Sigmoid colon (tissue), 7 donors: ENCODE measurements around the gene ZNF275. TPM values are rescaled to one million over a fixed set of nuclear protein-coding genes. Genes with fewer than 3 reads are reported as not detected.
"Not testable (repeated sequence)": the region's sequence is repeated elsewhere in the genome, so short reads cannot be mapped to it uniquely, and the experiment has no call there.

Source experiments
- DNase-seq: peaks from one replicate; pipeline ENCODE4 v3.0.0-alpha.2; 2019
- H3K27ac ChIP-seq, 4 donors: fragments of 200-600 bp; sonication (generic); one replicate each; pipeline ENCODE4 v1.5.1; 2016 to 2019; ENCODE audit warnings: mild to moderate bottlenecking in 1 of 4
- H3K27me3 ChIP-seq, 3 donors: fragments of 200-600 bp; sonication (generic); one replicate each; pipeline ENCODE4 v1.5.1; 2019; ENCODE audit warnings: mild to moderate bottlenecking in 1 of 3
- H3K36me3 ChIP-seq, 4 donors: fragments of 200-600 bp; sonication (generic); one replicate each; pipeline ENCODE4 v1.5.1; 2016 to 2019
- H3K4me1 ChIP-seq, 4 donors: fragments of 200-600 bp; sonication (generic); one replicate each; pipeline ENCODE4 v1.5.1; 2017 to 2019
- H3K4me3 ChIP-seq, 4 donors: fragments of 200-600 bp; sonication (generic); one replicate each; pipeline ENCODE4 v1.5.1; 2017 to 2019; ENCODE audit warnings: mild to moderate bottlenecking in 2 of 4, moderate library complexity in 1 of 4
- H3K9me3 ChIP-seq, 4 donors: fragments of 200-600 bp in 3 of 4; sonication (generic) in 3 of 4; one replicate each; pipeline versions ENCODE4 v1.5.1 to v1.6.1; 2013 to 2019
- EP300 ChIP-seq, 4 donors: sonication (generic); formaldehyde crosslinking; IDR thresholded peaks; one replicate each; pipeline ENCODE4 v1.6.1; 2017; ENCODE audit warnings: antibody characterized with exemption in 4 of 4
- POLR2A ChIP-seq, 2 donors: fragments of 450-650 bp; IDR thresholded peaks; one replicate each; pipeline ENCODE4 v1.6.1; 2016; ENCODE audit warnings: antibody characterized with exemption in 2 of 2, mild to moderate bottlenecking in 2 of 2, moderate library complexity in 2 of 2
- POLR2AphosphoS5 ChIP-seq, 4 donors: sonication (generic); formaldehyde crosslinking; IDR thresholded peaks; one replicate each; pipeline ENCODE4 v1.6.1; 2017; ENCODE audit warnings: antibody characterized with exemption in 4 of 4
- WGBS, 2 donors: extraction: QIAGEN DNeasy Blood & Tissue Kit; methylation state at CpG; one replicate each; pipeline ENCODE4 v1.1.7; 2013; 5-methylcytosine and 5-hydroxymethylcytosine counted together
- intact Hi-C: fragments of 100-400 bp; cut with DNase I; formaldehyde crosslinking; loops from one replicate; pipeline ENCODE4 v1.15.1; 2023
- polyA plus RNA-seq, 3 donors: library from polyadenylated mRNA; stranded (reverse); fragments of 200-250 nt; gene quantifications; one replicate each; pipeline ENCODE4 v1.2.3, GENCODE V29; 2013
- total RNA-seq, 4 donors: library from RNA; depleted of rRNA; stranded (reverse); fragments of >200 nt; gene quantifications; one replicate each; pipeline ENCODE4 v1.1.0, GENCODE V29; 2016
- TF ChIP-seq, protein P1 (sequence below), 4 experiments: fragments of 450-650 bp in 3 of 4; fragments of 200-600 bp in 1 of 4; IDR thresholded peaks; one replicate each; pipeline ENCODE4 v1.5.1; 2016 to 2019; ENCODE audit warnings: antibody characterized with exemption in 4 of 4, mild to moderate bottlenecking in 3 of 4, moderate library complexity in 2 of 4
- donor health status: healthy with polysubstance abuse.
- donor health status: Bipolar disorder and iron deficiency.
- donor health status: healthy.

ZNF275 gene
- total and polyA plus RNA-seq, 7 donors: 1.4 to 13.3 (median 8.6) TPM

DNA sequence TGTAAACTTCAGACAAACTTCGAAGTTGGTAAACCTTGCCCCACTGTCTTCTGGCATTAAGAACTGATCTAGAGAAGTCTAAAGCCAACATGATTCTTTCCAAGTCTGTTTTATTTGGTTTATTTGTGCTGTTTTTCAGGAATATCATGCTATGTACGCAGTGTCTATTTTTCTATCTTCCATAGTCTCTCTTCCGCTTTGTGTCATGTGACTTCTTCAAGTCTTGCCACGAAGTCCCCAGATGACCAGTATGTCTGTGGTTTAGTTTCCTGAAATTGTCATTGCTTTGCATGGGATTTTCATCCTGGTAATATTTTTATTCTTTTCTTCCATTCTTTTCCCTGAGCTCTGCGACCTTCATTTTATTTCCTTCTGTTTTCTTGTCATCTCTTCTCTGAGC lies 52.1 kb downstream of the ZNF275 start:
- Histone ChIP-seq H3K4me1 (no peaks in the 10 kb centered on the region), H3K27me3 (no peaks in the 10 kb centered on the region), H3K27ac (no peak overlapping the region), H3K4me3 (no peak overlapping the region), H3K9me3 (no peaks in the 10 kb centered on the region), H3K36me3 (no peaks in the 10 kb centered on the region)
- intact Hi-C loops: no loop called here
- TF ChIP-seq POLR2A (IDR thresholded peaks at IDR 0.05): no peak
- TF ChIP-seq, protein P1, sequence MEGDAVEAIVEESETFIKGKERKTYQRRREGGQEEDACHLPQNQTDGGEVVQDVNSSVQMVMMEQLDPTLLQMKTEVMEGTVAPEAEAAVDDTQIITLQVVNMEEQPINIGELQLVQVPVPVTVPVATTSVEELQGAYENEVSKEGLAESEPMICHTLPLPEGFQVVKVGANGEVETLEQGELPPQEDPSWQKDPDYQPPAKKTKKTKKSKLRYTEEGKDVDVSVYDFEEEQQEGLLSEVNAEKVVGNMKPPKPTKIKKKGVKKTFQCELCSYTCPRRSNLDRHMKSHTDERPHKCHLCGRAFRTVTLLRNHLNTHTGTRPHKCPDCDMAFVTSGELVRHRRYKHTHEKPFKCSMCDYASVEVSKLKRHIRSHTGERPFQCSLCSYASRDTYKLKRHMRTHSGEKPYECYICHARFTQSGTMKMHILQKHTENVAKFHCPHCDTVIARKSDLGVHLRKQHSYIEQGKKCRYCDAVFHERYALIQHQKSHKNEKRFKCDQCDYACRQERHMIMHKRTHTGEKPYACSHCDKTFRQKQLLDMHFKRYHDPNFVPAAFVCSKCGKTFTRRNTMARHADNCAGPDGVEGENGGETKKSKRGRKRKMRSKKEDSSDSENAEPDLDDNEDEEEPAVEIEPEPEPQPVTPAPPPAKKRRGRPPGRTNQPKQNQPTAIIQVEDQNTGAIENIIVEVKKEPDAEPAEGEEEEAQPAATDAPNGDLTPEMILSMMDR (IDR thresholded peaks at IDR 0.05): no peak
- TF ChIP-seq POLR2AphosphoS5 (IDR thresholded peaks at IDR 0.05): no peak
- TF ChIP-seq EP300 (IDR thresholded peaks at IDR 0.05): no peak
- WGBS, 2 donors: 61 to 74% methylated on average over 5 of the region's 5 CpGs
- DNase-seq: no peak

GRCh38 chrX:153387345-153387744 lies 53.4 kb downstream of the ZNF275 start:
- Histone ChIP-seq H3K27ac (no peak overlapping the region), H3K4me1 (no peaks in the 10 kb centered on the region), H3K9me3 (no peaks in the 10 kb centered on the region), H3K4me3 (no peak overlapping the region), H3K36me3 (no peaks in the 10 kb centered on the region), H3K27me3 (no peaks in the 10 kb centered on the region)
- 68 to 79% methylated on average over 5 of the region's 5 CpGs for WGBS, 2 donors
- no peak for TF ChIP-seq EP300 (IDR thresholded peaks at IDR 0.05)
- TF ChIP-seq, protein P1 (IDR thresholded peaks at IDR 0.05): no peak
- no peak for TF ChIP-seq POLR2A (IDR thresholded peaks at IDR 0.05)
- TF ChIP-seq POLR2AphosphoS5 (IDR thresholded peaks at IDR 0.05): no peak
- intact Hi-C loops: no loop called here
- no peak for DNase-seq

- TF ChIP-seq EP300 (IDR thresholded peaks at IDR 0.05) (no peak), POLR2A (IDR thresholded peaks at IDR 0.05) (no peak), POLR2AphosphoS5 (IDR thresholded peaks at IDR 0.05) (no peak)
- TF ChIP-seq, protein P1 (IDR thresholded peaks at IDR 0.05): no peak
- no peak for DNase-seq
- Histone ChIP-seq H3K36me3 (no peaks in the 10 kb centered on the region), H3K9me3 (no peaks in the 10 kb centered on the region), H3K27me3 (no peaks in the 10 kb centered on the region), H3K4me1 (no peaks in the 10 kb centered on the region), H3K27ac (no peak overlapping the region), H3K4me3 (no peak overlapping the region)
- 81 to 83% methylated on average over 10 of the region's 10 CpGs for WGBS, 2 donors
- intact Hi-C loops: no loop called here
These were observed 54.2 kb downstream of the ZNF275 start for GRCh38 chrX:153387987-153388721.

DNA sequence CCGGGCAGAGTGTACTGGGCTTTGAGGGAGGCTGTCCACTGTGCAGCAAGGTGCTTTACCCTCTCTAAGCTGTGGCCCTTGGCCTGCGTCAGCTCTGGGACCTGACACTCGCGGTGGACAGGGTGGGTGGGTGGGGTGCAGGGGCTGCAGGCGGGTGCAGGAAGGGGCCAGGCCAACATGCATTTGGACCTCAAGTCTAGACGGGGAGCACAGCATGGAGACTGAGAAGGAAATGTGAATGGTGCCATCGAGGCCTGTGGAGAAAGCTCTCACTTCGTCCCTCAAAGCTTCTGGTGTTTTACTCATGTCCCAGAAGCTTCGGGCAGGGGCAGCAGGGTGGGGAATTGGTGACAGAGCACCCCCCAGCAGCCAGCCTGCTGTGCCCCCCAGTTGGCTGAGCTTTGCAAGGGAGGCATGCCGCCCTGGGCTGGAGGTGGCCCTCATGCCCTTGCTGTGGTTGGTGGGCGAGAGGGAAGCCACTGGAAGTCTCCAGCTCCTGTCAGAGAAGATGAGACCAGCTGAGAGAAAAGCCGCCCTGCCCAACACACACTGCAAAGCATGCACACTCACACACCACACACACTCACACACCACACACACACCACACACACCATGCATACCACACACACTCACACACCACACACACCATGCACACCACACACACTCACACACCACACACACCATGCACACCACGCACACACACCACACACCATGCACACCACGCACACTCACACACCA lies 54.9 kb downstream of the ZNF275 start:
- WGBS, 2 donors: 77 to 86% methylated on average over 14 of the region's 14 CpGs
- Histone ChIP-seq H3K36me3 (no peaks in the 10 kb centered on the region), H3K4me1 (no peaks in the 10 kb centered on the region), H3K9me3 (no peaks in the 10 kb centered on the region), H3K27me3 (no peaks in the 10 kb centered on the region), H3K4me3 (no peak overlapping the region), H3K27ac (no peak overlapping the region)
- intact Hi-C loops: no loop called here
- no peak for DNase-seq
- TF ChIP-seq POLR2AphosphoS5 (IDR thresholded peaks at IDR 0.05) (no peak), POLR2A (IDR thresholded peaks at IDR 0.05) (no peak), EP300 (IDR thresholded peaks at IDR 0.05) (no peak)
- TF ChIP-seq, protein P1 (IDR thresholded peaks at IDR 0.05): no peak

DNA sequence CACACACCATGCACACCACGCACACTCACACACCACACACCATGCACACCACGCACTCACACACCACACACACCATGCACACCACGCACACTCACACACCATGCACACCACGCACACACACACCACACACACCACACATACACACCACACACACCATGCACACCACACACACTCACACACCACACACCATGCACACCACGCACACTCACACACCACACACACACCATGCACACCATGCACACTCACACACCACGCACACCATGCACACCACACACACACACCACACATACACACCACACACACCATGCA lies 55.5 kb downstream of the ZNF275 start:
- WGBS, 2 donors: 98 to 99% methylated on average over 6 of the region's 6 CpGs
- H3K9me3 ChIP-seq, H3K36me3 ChIP-seq, intact Hi-C loops, H3K4me1 ChIP-seq, DNase-seq, H3K4me3 ChIP-seq, H3K27me3 ChIP-seq, H3K27ac ChIP-seq: not testable (repeated sequence)
